ENCODE measurements around the gene PAPPA.

- TF ChIP-seq REST (IDR thresholded peaks at IDR 0.05; ENCODE audit: low read depth) (no peak), CTCF (IDR thresholded peaks at IDR 0.05 in 2 of 3, conservative IDR thresholded peaks at IDR 0.05 in 1 of 3; ENCODE audit: borderline replicate concordance in 1 of 3, insufficient read depth in 1 of 3, low read depth in 2 of 3, low read length in 2 of 3) (no peak), SIN3A (IDR thresholded peaks at IDR 0.05; ENCODE audit: low read depth) (no peak), EZH2 (IDR thresholded peaks at IDR 0.05) (no peak), POLR2A (IDR thresholded peaks at IDR 0.05; ENCODE audit: borderline replicate concordance, extremely low read depth, insufficient read depth, insufficient read length) (no peak), ELF1 (IDR thresholded peaks at IDR 0.05; ENCODE audit: borderline replicate concordance, low read depth) (no peak), SP1 (IDR thresholded peaks at IDR 0.05; ENCODE audit: low read depth) (no peak), YY1 (IDR thresholded peaks at IDR 0.05; ENCODE audit: extremely low read depth, insufficient replicate concordance, low read depth, low read length) (no peak), RAD21 (IDR thresholded peaks at IDR 0.05; ENCODE audit: low read depth) (no peak), ZNF274 (IDR thresholded peaks at IDR 0.05; ENCODE audit: low read depth, low read length) (no peak)
Measured at GRCh38 chr9:116430849-116431248, 277.3 kb downstream of the PAPPA start.
